SU-DHL-6 (cell line): Measurements from ENCODE around the gene ROBO2.

Experiments used
- EZH2phosphoT487 ChIP-seq: fragments of 200-600 bp; sonication (generic), shearing (Covaris generic); conservative IDR thresholded peaks from 2 replicates; pipeline ENCODE4 v1.6.1; 2018; ENCODE audit warnings: mild to moderate bottlenecking, antibody characterized with exemption, low read length, moderate library complexity, mixed read lengths
- TF ChIP-seq, protein P1 (sequence below): fragments of 200-600 bp; sonication (generic); IDR thresholded peaks from one replicate; pipeline ENCODE4 v1.5.1; 2017; ENCODE audit warnings: antibody characterized with exemption, mild to moderate bottlenecking, low read length, moderate library complexity; ENCODE audit not compliant: insufficient read depth, poor library complexity, severe bottlenecking

DNA sequence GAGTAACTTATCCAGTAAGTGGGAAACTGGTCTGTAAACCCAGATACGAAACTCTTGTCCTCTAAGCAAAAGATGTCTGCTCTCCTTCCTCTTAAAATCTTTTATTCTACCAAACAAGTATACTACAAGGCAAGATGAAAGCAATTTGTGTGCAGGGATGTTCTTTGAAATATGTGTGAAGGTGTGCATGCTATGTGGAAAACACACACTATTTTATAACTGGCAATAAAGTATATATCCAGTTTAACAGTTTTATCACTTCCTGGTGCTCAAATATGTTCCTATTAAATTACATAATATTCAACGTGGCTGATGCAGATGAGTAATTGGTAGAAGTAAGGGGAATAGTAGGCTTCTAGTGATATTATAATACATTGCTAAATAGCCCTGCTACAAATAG, 566.5 kb downstream of the ROBO2 start:
- no peak for TF ChIP-seq EZH2phosphoT487
- TF ChIP-seq, protein P1, sequence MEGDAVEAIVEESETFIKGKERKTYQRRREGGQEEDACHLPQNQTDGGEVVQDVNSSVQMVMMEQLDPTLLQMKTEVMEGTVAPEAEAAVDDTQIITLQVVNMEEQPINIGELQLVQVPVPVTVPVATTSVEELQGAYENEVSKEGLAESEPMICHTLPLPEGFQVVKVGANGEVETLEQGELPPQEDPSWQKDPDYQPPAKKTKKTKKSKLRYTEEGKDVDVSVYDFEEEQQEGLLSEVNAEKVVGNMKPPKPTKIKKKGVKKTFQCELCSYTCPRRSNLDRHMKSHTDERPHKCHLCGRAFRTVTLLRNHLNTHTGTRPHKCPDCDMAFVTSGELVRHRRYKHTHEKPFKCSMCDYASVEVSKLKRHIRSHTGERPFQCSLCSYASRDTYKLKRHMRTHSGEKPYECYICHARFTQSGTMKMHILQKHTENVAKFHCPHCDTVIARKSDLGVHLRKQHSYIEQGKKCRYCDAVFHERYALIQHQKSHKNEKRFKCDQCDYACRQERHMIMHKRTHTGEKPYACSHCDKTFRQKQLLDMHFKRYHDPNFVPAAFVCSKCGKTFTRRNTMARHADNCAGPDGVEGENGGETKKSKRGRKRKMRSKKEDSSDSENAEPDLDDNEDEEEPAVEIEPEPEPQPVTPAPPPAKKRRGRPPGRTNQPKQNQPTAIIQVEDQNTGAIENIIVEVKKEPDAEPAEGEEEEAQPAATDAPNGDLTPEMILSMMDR = no peak
